ENCODE results near the gene GUK1. TPM values are rescaled to one million over a fixed set of nuclear protein-coding genes. Genes with fewer than 3 reads are reported as not detected.

GUK1 gene
- polyA plus RNA-seq, 1 donor from 2014 or later, result 502 TPM

- Histone ChIP-seq H3K4me2 (ENCODE audit: low read length) (no peak overlapping the region), H3K4me3 (ENCODE audit: low read length) (no peak overlapping the region), H2AFZ (ENCODE audit: low read depth, low read length) (no peak overlapping the region), H3K27ac (ENCODE audit: low read length) (no peak overlapping the region), H3K27me3 (ENCODE audit: insufficient read depth, low read depth, low read length) (no peaks in the 10 kb centered on the region), H3K36me3 (ENCODE audit: insufficient read depth, low read length) (no peaks in the 10 kb centered on the region), H3K9me2 (ENCODE audit: insufficient read depth, low read length) (no peaks in the 10 kb centered on the region), H3K9me3 (ENCODE audit: low read length) (no peaks in the 10 kb centered on the region), H3K79me2 (replicated peaks; ENCODE audit: insufficient read depth, low read length) (no peaks in the 10 kb centered on the region), H3F3A (ENCODE audit: insufficient read depth, low read length, poor library complexity, severe bottlenecking) (no peaks in the 10 kb centered on the region), H3K9ac (ENCODE audit: low read length) (no peak overlapping the region), H4K20me1 (ENCODE audit: insufficient read depth) (no peaks in the 10 kb centered on the region)
- TF ChIP-seq CTCF (IDR thresholded peaks at IDR 0.05; ENCODE audit: poor library complexity, severe bottlenecking) (no peak), TAF1 (IDR thresholded peaks at IDR 0.05; ENCODE audit: low read depth) (no peak), RAD21 (conservative IDR thresholded peaks at IDR 0.05) (no peak), EZH2 (IDR thresholded peaks at IDR 0.05; ENCODE audit: borderline replicate concordance, insufficient read depth, low read length, poor library complexity, severe bottlenecking) (no peak), EP300 (conservative IDR thresholded peaks at IDR 0.05; ENCODE audit: poor library complexity, severe bottlenecking) (no peak), SMC3 (conservative IDR thresholded peaks at IDR 0.05; ENCODE audit: poor library complexity) (no peak), MXI1 (conservative IDR thresholded peaks at IDR 0.05; ENCODE audit: poor library complexity, severe bottlenecking) (no peak), POLR2AphosphoS5 (IDR thresholded peaks at IDR 0.05) (no peak)
- TF ChIP-seq, protein P1, sequence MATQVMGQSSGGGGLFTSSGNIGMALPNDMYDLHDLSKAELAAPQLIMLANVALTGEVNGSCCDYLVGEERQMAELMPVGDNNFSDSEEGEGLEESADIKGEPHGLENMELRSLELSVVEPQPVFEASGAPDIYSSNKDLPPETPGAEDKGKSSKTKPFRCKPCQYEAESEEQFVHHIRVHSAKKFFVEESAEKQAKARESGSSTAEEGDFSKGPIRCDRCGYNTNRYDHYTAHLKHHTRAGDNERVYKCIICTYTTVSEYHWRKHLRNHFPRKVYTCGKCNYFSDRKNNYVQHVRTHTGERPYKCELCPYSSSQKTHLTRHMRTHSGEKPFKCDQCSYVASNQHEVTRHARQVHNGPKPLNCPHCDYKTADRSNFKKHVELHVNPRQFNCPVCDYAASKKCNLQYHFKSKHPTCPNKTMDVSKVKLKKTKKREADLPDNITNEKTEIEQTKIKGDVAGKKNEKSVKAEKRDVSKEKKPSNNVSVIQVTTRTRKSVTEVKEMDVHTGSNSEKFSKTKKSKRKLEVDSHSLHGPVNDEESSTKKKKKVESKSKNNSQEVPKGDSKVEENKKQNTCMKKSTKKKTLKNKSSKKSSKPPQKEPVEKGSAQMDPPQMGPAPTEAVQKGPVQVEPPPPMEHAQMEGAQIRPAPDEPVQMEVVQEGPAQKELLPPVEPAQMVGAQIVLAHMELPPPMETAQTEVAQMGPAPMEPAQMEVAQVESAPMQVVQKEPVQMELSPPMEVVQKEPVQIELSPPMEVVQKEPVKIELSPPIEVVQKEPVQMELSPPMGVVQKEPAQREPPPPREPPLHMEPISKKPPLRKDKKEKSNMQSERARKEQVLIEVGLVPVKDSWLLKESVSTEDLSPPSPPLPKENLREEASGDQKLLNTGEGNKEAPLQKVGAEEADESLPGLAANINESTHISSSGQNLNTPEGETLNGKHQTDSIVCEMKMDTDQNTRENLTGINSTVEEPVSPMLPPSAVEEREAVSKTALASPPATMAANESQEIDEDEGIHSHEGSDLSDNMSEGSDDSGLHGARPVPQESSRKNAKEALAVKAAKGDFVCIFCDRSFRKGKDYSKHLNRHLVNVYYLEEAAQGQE (IDR thresholded peaks at IDR 0.05; ENCODE audit: borderline replicate concordance), result no peak
Measured at GRCh38 chr1:228174482-228175315, 34.6 kb downstream of the GUK1 start.

DNA sequence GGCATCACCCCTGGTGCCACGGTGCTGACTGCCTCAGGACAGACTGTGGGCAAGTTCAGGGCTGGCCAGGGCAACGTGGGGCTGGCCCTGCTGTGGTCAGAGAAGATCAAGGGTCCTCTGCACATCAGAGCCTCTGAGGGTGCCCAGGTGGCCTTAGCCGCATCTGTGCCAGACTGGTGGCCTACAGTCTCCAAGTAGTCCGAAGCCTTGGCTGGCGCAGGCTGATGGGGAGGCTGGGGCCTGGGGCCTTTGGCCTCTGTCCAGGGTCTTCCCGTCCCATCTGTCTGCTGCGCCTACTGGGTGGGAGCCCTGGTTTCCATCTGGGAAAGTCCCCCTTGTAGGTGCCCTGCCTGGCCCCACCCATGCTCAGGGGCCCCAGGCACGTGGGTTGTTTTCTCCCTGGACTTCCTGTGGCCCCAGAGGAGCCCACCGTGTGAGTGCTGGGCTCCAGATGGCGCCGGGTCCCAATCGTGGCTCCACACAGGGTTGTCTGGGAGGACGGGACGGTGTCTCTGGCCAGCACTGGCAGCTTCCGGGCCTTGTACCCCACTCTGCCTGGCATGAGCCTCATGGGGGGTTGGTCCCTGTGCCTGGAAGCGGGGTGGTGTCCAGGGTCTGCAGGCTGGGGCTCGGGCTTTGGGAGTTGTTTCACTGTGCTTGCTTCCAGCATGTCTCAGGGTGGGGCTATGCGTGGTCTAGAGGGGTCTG, 35.4 kb downstream of the GUK1 start:
- H3K27me3 ChIP-seq (ENCODE audit: insufficient read depth, low read depth, low read length), result no peaks in the 10 kb centered on the region
- H3K79me2 ChIP-seq (replicated peaks; ENCODE audit: insufficient read depth, low read length), result no peaks in the 10 kb centered on the region
- no peaks in the 10 kb centered on the region for H3K9me2 ChIP-seq (ENCODE audit: insufficient read depth, low read length)
- no peaks in the 10 kb centered on the region for H3K36me3 ChIP-seq (ENCODE audit: insufficient read depth, low read length)
- TF ChIP-seq EP300 (conservative IDR thresholded peaks at IDR 0.05; ENCODE audit: poor library complexity, severe bottlenecking) (no peak), CTCF (IDR thresholded peaks at IDR 0.05; ENCODE audit: poor library complexity, severe bottlenecking) (no peak), EZH2 (IDR thresholded peaks at IDR 0.05; ENCODE audit: borderline replicate concordance, insufficient read depth, low read length, poor library complexity, severe bottlenecking) (no peak), TAF1 (IDR thresholded peaks at IDR 0.05; ENCODE audit: low read depth) (no peak), MXI1 (conservative IDR thresholded peaks at IDR 0.05; ENCODE audit: poor library complexity, severe bottlenecking) (no peak), POLR2AphosphoS5 (IDR thresholded peaks at IDR 0.05) (no peak)
- TF ChIP-seq, protein P1 (IDR thresholded peaks at IDR 0.05; ENCODE audit: borderline replicate concordance), result no peak
- no peaks in the 10 kb centered on the region for H3K9me3 ChIP-seq (ENCODE audit: low read length)
- H3K27ac ChIP-seq (ENCODE audit: low read length), result no peak overlapping the region
- H3K4me3 ChIP-seq (ENCODE audit: low read length), result no peak overlapping the region
- H2AFZ ChIP-seq (ENCODE audit: low read depth, low read length), result no peak overlapping the region
- H3K4me2 ChIP-seq (ENCODE audit: low read length), result no peak overlapping the region
- H3F3A ChIP-seq (ENCODE audit: insufficient read depth, low read length, poor library complexity, severe bottlenecking), result no peaks in the 10 kb centered on the region
- H4K20me1 ChIP-seq (ENCODE audit: insufficient read depth), result no peaks in the 10 kb centered on the region
- H3K9ac ChIP-seq (ENCODE audit: low read length), result no peak overlapping the region
